Ishikawa (cell line): ENCODE data around the gene DIPK1C.

Experiments
- CEBPB ChIP-seq: IDR thresholded peaks from 2 replicates; pipeline ENCODE4 v1.6.1; 2012
- CREB1 ChIP-seq: IDR thresholded peaks from 2 replicates; pipeline ENCODE4 v1.6.1; 2012; ENCODE audit warnings: low read depth
- EGR1 ChIP-seq: IDR thresholded peaks from 2 replicates; pipeline ENCODE4 v1.6.1; 2012
- EP300 ChIP-seq: IDR thresholded peaks from 2 replicates; pipeline ENCODE4 v1.6.1; 2012; ENCODE audit warnings: borderline replicate concordance
- FOXM1 ChIP-seq: IDR thresholded peaks from 2 replicates; pipeline ENCODE4 v1.6.1; 2012; ENCODE audit warnings: low read depth, borderline replicate concordance
- MAX ChIP-seq: IDR thresholded peaks from 2 replicates; pipeline ENCODE4 v1.6.1; 2012
- NFIC ChIP-seq: IDR thresholded peaks from 2 replicates; pipeline ENCODE4 v1.6.1; 2012
- RAD21 ChIP-seq: IDR thresholded peaks from 2 replicates; pipeline ENCODE4 v1.6.1; 2012; ENCODE audit warnings: low read depth
- TAF1 ChIP-seq: IDR thresholded peaks from 2 replicates; pipeline ENCODE4 v1.6.1; 2012; ENCODE audit warnings: low read depth, mild to moderate bottlenecking
- TCF12 ChIP-seq: IDR thresholded peaks from 2 replicates; pipeline ENCODE4 v1.6.1; 2012; ENCODE audit warnings: low read depth
- TEAD4 ChIP-seq: IDR thresholded peaks from 2 replicates; pipeline ENCODE4 v1.6.1; 2012
- USF1 ChIP-seq: IDR thresholded peaks from 2 replicates; pipeline ENCODE4 v1.6.1; 2012
- YY1 ChIP-seq: IDR thresholded peaks from 2 replicates; pipeline ENCODE4 v1.6.1; 2012; ENCODE audit warnings: low read depth
- ZBTB7A ChIP-seq: IDR thresholded peaks from 2 replicates; pipeline ENCODE4 v1.6.1; 2012; ENCODE audit warnings: low read depth
- TF ChIP-seq, protein P1 (sequence below): IDR thresholded peaks from 2 replicates; pipeline ENCODE4 v1.6.1; 2012; ENCODE audit warnings: low read depth, mild to moderate bottlenecking

Gene DIPK1C

GRCh38 chr18:74457043-74457724, at the start of gene DIPK1C:
Gene DIPK1C (minus strand): TSS chr18:74457308. CDS start chr18:74457259, 49 bp downstream.
- no peak for TF ChIP-seq MAX
- TF ChIP-seq FOXM1: no peak
- no peak for TF ChIP-seq ZBTB7A
- TF ChIP-seq, protein P1, sequence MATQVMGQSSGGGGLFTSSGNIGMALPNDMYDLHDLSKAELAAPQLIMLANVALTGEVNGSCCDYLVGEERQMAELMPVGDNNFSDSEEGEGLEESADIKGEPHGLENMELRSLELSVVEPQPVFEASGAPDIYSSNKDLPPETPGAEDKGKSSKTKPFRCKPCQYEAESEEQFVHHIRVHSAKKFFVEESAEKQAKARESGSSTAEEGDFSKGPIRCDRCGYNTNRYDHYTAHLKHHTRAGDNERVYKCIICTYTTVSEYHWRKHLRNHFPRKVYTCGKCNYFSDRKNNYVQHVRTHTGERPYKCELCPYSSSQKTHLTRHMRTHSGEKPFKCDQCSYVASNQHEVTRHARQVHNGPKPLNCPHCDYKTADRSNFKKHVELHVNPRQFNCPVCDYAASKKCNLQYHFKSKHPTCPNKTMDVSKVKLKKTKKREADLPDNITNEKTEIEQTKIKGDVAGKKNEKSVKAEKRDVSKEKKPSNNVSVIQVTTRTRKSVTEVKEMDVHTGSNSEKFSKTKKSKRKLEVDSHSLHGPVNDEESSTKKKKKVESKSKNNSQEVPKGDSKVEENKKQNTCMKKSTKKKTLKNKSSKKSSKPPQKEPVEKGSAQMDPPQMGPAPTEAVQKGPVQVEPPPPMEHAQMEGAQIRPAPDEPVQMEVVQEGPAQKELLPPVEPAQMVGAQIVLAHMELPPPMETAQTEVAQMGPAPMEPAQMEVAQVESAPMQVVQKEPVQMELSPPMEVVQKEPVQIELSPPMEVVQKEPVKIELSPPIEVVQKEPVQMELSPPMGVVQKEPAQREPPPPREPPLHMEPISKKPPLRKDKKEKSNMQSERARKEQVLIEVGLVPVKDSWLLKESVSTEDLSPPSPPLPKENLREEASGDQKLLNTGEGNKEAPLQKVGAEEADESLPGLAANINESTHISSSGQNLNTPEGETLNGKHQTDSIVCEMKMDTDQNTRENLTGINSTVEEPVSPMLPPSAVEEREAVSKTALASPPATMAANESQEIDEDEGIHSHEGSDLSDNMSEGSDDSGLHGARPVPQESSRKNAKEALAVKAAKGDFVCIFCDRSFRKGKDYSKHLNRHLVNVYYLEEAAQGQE: no peak
- TF ChIP-seq TEAD4: no peak
- TF ChIP-seq YY1: no peak
- TF ChIP-seq NFIC: no peak
- TF ChIP-seq TCF12: no peak
- TF ChIP-seq RAD21: no peak
- no peak for TF ChIP-seq CREB1
- no peak for TF ChIP-seq USF1

GRCh38 chr18:74506448-74507084, 49.5 kb upstream of the DIPK1C start:
- TF ChIP-seq YY1 (no peak), CEBPB (no peak), EP300 (no peak), FOXM1 (no peak), TEAD4 (no peak), RAD21 (no peak), CREB1 (no peak), USF1 (no peak), TAF1 (no peak), EGR1 (no peak)
- TF ChIP-seq, protein P1: no peak

DNA sequence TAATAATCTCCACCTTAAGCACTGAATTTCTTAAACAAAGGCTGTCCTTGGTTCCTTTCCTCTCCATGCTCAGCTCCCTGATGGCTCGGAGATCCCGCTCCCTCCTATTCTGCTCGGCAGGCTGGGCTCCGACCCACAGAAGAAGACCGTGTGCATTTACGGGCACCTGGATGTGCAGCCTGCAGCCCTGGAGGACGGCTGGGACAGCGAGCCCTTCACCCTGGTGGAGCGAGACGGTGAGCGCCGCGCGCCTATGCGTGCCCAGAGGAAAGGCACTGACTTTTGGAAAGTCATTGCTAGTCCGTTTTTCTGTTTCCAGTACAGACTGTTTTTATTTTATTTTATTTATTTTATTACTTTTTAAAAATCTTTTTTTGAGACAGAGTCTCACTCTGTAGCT, 48.7 kb upstream of the DIPK1C start:
- TF ChIP-seq TEAD4 (no peak), CEBPB (no peak), MAX (no peak), TCF12 (no peak), TAF1 (no peak), YY1 (no peak), USF1 (no peak), EGR1 (no peak), RAD21 (no peak), EP300 (no peak), ZBTB7A (no peak), CREB1 (no peak), NFIC (no peak), FOXM1 (no peak)
- TF ChIP-seq, protein P1: no peak

DNA sequence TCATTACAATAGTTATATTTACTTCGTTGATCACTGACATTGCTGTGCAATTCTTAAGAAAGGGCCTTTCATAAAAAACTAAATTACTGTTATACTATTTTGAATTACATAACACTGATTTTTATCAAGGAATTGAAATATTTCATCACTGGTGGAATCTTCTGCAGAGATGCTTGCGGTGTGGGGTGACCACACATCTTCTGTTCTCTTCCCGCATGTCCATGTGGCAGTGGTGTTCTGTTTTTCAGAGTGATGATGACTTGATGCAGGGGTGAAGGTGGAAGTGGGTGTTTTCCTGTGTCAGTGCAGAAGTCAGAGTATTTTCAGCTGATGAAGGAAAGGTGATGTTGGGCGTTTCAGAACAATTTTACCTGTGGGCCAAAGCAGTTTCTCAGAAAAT, 46.0 kb upstream of the DIPK1C start:
- TF ChIP-seq NFIC: no peak
- TF ChIP-seq, protein P1: no peak
- TF ChIP-seq MAX: no peak
